Suppressor macrophage treated with lipopolysaccharide for 1 hour (primary cell): ENCODE data around the gene BCL2L13.
A peak's percentile ranks its signal among the peaks of the same experiment; 100 is the strongest.
"Not testable (repeated sequence)": the region's sequence is repeated elsewhere in the genome, so short reads cannot be mapped to it uniquely, and the experiment has no call there.

Experiments
- DNase-seq, 3 donors: peaks; one replicate each; pipeline ENCODE4 v3.0.0-alpha.2; 2020 to 2022

BCL2L13 gene

GRCh38 chr22:17638432-17639246 lies at the start of gene BCL2L13:
Gene BCL2L13, plus strand, starts transcription at chr22:17638757. Its CDS starts 16,955 bp downstream, at chr22:17655712.
- peak; percentile 87 to 93 (median 89) for DNase-seq

- DNase-seq = no peak
These were observed 48.7 kb upstream of the BCL2L13 start for GRCh38 chr22:17589810-17590375.

- no peak for DNase-seq
These were observed 48.0 kb upstream of the BCL2L13 start for GRCh38 chr22:17590586-17590985.

- DNase-seq = no peak
These were observed 46.4 kb upstream of the BCL2L13 start for GRCh38 chr22:17592201-17592600.

- DNase-seq = no peak
These were observed 42.3 kb upstream of the BCL2L13 start for GRCh38 chr22:17596226-17596625.

GRCh38 chr22:17597217-17597616 lies 41.3 kb upstream of the BCL2L13 start:
- DNase-seq = no peak

- no peak for DNase-seq
These were observed 40.2 kb upstream of the BCL2L13 start for GRCh38 chr22:17598318-17598717.

- no peak for DNase-seq
These were observed 37.5 kb upstream of the BCL2L13 start for GRCh38 chr22:17601031-17601430.

- no peak for DNase-seq
These were observed 34.9 kb upstream of the BCL2L13 start for GRCh38 chr22:17603668-17604067.

- no peak for DNase-seq
These were observed 32.1 kb upstream of the BCL2L13 start for GRCh38 chr22:17606496-17606895.

GRCh38 chr22:17607891-17608521 lies 30.6 kb upstream of the BCL2L13 start:
- no peak for DNase-seq

- DNase-seq = no peak
These were observed 26.5 kb upstream of the BCL2L13 start for GRCh38 chr22:17612057-17612456.

GRCh38 chr22:17613280-17613679 lies 25.3 kb upstream of the BCL2L13 start:
- no peak for DNase-seq

- DNase-seq = peak in 2 of 3 donors; percentile 17 to 43
These were observed 10.6 kb upstream of the BCL2L13 start for GRCh38 chr22:17627961-17628405.

GRCh38 chr22:17628406-17629172 lies 10.0 kb upstream of the BCL2L13 start, which contains the start of gene ATP6V1E1:
Gene ATP6V1E1, minus strand, starts transcription at chr22:17628749. Its CDS starts 114 bp downstream, at chr22:17628635.
- DNase-seq = peak; percentile 97 to 98 (median 98)

- DNase-seq = peak in 1 of 3 donors; percentile 7
These were observed 9.4 kb upstream of the BCL2L13 start for GRCh38 chr22:17629173-17629489.

GRCh38 chr22:17629641-17630040 lies 8.9 kb upstream of the BCL2L13 start:
- peak; percentile 59 to 80 (median 67) for DNase-seq

GRCh38 chr22:17631076-17631565 lies 7.4 kb upstream of the BCL2L13 start:
- DNase-seq = no peak

GRCh38 chr22:17633217-17633997 lies 5.2 kb upstream of the BCL2L13 start:
- no peak for DNase-seq

- DNase-seq = no peak
These were observed 4.6 kb upstream of the BCL2L13 start for GRCh38 chr22:17633998-17634323.

GRCh38 chr22:17634696-17635095 lies 3.9 kb upstream of the BCL2L13 start:
- peak in 1 of 3 donors; percentile 67 for DNase-seq

- DNase-seq = not testable (repeated sequence)
These were observed 1.7 kb upstream of the BCL2L13 start for GRCh38 chr22:17636850-17637249.
